GM20000 (cell line): ENCODE data around the gene ANKHD1.

Experiments
- DNase-seq: peaks from one replicate; pipeline ENCODE4 v3.0.0; 2012; ENCODE audit warnings: low spot score
- TF ChIP-seq, protein P1 (sequence below): IDR thresholded peaks from 2 replicates; pipeline ENCODE4 v1.5.1; 2012; ENCODE audit warnings: mild to moderate bottlenecking, control low read depth; ENCODE audit errors: extremely low read depth, missing control alignments

ANKHD1 gene

DNA sequence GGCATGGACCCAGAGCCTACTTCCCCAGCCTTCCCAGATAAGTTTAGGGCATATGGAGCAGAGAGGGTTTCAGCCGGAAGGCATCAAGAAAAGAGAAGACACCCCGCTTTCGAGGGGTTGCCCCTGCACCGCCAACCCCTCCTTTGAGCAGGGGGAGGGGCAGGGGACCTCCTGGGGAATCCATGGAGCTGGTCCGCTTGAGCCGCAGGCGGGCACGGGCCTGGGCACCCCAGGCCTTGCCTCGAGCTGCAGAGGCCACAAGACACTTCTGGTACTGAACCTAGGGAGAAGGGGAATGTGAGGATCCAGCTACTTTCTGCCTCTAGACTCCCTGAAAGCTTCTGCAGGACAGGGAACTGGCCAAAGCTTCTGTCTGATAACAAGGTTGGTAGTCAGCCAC is 156.9 kb downstream of the ANKHD1 start:
- no peak for DNase-seq
- TF ChIP-seq, protein P1, sequence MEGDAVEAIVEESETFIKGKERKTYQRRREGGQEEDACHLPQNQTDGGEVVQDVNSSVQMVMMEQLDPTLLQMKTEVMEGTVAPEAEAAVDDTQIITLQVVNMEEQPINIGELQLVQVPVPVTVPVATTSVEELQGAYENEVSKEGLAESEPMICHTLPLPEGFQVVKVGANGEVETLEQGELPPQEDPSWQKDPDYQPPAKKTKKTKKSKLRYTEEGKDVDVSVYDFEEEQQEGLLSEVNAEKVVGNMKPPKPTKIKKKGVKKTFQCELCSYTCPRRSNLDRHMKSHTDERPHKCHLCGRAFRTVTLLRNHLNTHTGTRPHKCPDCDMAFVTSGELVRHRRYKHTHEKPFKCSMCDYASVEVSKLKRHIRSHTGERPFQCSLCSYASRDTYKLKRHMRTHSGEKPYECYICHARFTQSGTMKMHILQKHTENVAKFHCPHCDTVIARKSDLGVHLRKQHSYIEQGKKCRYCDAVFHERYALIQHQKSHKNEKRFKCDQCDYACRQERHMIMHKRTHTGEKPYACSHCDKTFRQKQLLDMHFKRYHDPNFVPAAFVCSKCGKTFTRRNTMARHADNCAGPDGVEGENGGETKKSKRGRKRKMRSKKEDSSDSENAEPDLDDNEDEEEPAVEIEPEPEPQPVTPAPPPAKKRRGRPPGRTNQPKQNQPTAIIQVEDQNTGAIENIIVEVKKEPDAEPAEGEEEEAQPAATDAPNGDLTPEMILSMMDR: no peak

DNA sequence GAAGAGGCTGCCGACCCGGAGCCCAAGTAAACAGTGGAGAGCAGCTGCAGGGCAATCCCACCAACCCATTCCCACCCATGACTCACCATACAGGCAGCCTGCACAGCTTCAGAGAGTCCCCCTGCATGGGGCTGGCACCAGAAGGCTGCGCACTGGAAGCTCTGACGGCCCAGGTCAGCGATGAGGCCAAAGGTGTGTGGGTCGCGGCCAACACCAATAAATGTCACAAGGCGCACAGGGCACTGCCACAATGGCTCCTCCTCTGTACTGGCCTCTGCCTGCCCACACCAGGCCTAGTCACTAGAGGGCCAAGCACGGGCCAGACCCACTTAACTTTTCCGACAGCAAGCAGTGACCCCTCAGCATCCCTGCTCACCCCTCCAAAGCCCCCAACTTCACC is 158.6 kb downstream of the ANKHD1 start:
- no peak for DNase-seq
- TF ChIP-seq, protein P1: no peak

DNA sequence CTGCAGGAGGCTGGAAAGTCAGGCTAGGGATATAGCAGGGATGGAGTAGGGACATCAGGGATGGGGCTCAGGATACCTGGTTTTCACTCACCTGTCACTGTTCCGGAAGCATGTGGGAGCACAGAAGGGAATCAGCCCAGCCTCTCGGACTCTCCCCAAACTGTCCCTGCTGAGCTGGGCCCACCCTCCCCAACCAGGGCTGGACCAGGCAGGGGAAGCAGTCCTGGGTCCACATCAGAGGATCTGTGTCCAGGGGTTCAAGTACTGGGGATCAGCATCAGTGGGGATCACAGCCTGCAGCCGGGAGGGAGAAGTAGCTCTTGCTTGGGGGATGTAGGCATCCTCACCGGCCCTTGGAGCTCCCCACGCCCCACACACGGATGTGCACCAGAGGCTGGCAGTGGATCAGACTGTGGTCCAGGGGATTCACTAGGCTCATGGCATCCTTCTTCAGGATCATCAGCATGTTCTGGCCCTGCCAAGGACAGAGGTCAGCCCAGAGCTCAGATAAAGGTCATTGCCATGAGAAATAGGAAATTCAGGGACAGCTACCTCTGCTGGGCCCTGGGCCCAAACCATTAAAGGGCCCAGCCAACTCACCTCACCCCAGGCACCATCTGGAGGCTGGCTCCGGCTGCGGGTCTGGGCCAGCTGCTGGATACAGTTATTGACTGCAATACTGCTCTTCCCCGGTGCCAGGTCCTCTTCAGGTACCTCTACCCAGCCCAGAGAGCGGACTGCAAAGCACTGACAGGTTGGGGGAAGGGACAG is 160.3 kb downstream of the ANKHD1 start:
- TF ChIP-seq, protein P1: no peak
- no peak for DNase-seq

DNA sequence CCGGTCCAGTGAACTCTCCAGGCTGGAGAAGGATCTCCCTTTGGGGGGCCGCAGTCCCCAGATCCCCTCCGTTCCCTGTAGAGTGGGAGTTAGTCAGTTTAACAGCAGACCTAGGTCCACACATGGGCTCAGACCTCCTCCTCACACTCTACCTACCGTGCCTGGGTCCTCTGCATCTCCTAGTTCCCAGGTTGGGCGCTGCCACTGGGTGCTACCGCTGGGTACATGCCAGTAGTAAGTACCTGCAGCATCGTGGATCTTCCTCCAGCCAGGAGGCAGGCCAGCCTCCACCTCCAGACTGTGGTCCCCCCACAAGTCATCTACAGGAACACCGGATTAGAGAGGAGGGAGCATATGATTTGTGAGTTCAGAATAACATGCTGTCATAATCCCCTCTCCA is 162.0 kb downstream of the ANKHD1 start:
- TF ChIP-seq, protein P1: no peak
- no peak for DNase-seq

DNA sequence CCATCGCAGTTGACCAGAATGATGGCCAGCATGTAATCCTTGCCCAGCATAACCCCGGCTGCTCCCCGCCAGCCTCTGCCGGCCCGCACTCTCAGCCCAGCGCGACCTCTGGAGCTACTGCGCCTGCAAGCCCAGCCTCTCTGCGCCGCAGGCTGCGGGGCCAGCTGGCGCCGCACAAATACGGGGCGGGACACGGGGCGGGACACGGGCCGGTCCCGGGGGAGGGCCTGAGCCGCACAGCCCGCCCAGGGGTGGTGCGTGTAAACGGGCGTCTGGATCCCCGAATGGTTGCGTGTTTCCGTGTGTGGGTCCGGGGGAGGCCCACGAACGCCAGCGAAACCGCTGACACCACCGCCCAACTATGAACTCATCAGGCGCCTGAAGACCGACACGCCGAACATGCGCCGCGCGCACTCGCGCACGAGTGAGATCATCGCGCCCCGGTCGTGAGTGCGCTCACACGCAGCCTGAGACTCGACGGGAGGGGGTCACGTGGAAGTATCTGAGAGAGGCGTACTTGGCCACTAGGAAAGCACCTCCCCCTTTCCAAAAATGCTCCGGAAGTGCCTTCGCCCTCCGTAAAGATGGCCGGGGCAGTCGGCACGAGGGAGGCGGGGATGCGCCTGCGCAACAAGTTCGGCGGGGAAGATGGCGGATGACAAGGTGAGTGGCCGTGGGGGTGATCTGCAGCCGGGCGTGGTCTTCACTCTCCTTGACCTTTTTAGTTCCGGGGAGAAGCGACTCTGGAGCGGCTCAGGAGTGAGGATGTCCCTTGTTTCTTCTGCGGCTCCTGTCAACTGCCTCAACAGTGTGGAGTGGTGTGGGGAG is 162.8 kb downstream of the ANKHD1 start, which contains the start of the genes APBB3 and SLC35A4:
Gene APBB3 (minus strand): TSS at position 403 of the 828 bp plus-strand sequence. CDS start 353 bp downstream, at position 50.
Gene SLC35A4 (plus strand): TSS at position 633 of the 828 bp plus-strand sequence. CDS start 2,342 bp downstream, outside the sequence.
- DNase-seq: peak; percentile 95
- TF ChIP-seq, protein P1: no peak

DNA sequence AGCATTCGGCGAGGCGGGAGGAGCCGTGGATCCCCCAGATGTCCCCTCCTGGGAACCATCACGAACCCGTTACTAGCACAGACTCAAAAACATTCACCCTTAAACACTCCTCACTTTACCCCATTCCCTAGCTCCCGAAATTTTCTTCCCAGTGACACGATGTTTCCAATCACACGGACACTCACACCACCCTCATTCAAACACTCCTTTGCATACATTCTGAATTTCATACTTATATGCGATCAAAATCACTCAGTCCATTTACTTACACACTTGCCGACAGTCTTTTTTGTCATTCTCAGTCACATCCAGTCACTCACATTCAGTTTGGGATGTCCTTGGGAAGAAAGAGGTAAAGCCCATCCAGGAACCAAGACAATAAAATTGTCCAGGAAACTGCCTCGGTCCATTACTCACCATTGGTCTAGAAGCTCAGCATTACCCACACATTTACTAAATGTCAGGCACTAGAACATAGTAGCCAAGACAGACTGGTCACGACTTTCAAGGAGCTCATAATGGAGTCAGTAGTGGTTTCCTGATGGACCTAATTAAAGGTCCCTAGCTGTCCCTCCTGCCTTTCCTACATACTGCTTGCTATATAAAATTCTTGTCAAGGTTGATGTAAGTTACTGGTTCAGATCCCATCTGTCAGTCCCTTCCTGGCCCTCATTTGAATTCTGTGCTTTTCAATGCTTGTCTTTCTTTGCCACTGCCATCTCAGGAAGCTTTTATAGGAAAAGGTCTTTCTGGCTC is 163.6 kb downstream of the ANKHD1 start:
- no peak for DNase-seq
- TF ChIP-seq, protein P1: no peak
